ENCODE data around the gene PLA2G3.

GRCh38 chr22:31102441-31103081 lies 37.7 kb downstream of the PLA2G3 start:
- TF ChIP-seq CTCF (IDR thresholded peaks at IDR 0.05), result no peak
- no peak for TF ChIP-seq POLR2A (IDR thresholded peaks at IDR 0.05)
- TF ChIP-seq EP300 (IDR thresholded peaks at IDR 0.05), result no peak

All from ovary (tissue), 3 donors.